Upper lobe of left lung (tissue), 6 donors: ENCODE results near the gene HTRA3. TPM values are rescaled to one million over a fixed set of nuclear protein-coding genes. Genes with fewer than 3 reads are reported as not detected.
A peak's percentile ranks its signal among the peaks of the same experiment; 100 is the strongest.

ENCODE experiments used
- ATAC-seq, 2 donors: fragments of 200-7000 bp; cut with Tn5 transposase; one replicate each; pipeline ENCODE4 v1.9.1; 2022; ENCODE audit warnings: mild to moderate bottlenecking in 2 of 2, moderate library complexity in 2 of 2; ENCODE audit not compliant: low FRiP score in 2 of 2
- DNase-seq, 2 donors: peaks; one replicate each; pipeline ENCODE4 v3.0.0-alpha.2; 2019 to 2020
- H3K27ac ChIP-seq, 4 donors: fragments of 200-600 bp; sonication (generic); one replicate each; pipeline ENCODE4 v1.5.1; 2016 to 2019
- H3K27me3 ChIP-seq, 4 donors: fragments of 200-600 bp; sonication (generic); one replicate each; pipeline ENCODE4 v1.5.1; 2017 to 2019
- H3K36me3 ChIP-seq, 4 donors: fragments of 200-600 bp; sonication (generic); one replicate each; pipeline ENCODE4 v1.5.1; 2016 to 2019
- H3K4me1 ChIP-seq, 4 donors: fragments of 200-600 bp; sonication (generic); one replicate each; pipeline ENCODE4 v1.5.1; 2018 to 2019
- H3K4me3 ChIP-seq, 4 donors: fragments of 200-600 bp; sonication (generic); one replicate each; pipeline ENCODE4 v1.5.1; 2017 to 2019; ENCODE audit warnings: mild to moderate bottlenecking in 2 of 4, moderate library complexity in 1 of 4
- H3K9me3 ChIP-seq, 4 donors: fragments of 200-600 bp; sonication (generic); one replicate each; pipeline ENCODE4 v1.5.1; 2018 to 2019
- EP300 ChIP-seq, 4 donors: sonication (generic); formaldehyde crosslinking; IDR thresholded peaks; one replicate each; pipeline ENCODE4 v1.5.1; 2017; ENCODE audit warnings: antibody characterized with exemption in 4 of 4, control low read depth in 2 of 4
- POLR2A ChIP-seq, 4 donors: fragments of 450-650 bp; IDR thresholded peaks; one replicate each; pipeline ENCODE4 v1.5.1; 2016 to 2017; ENCODE audit warnings: antibody characterized with exemption in 4 of 4, mild to moderate bottlenecking in 2 of 4
- POLR2AphosphoS5 ChIP-seq, 2 donors: sonication (generic); formaldehyde crosslinking; IDR thresholded peaks; one replicate each; pipeline ENCODE4 v1.5.1; 2017; ENCODE audit warnings: antibody characterized with exemption in 2 of 2
- WGBS, 2 donors: methylation state at CpG; one replicate each; pipeline ENCODE4 v1.1.5; 2017 to 2018; 5-methylcytosine and 5-hydroxymethylcytosine counted together
- total RNA-seq, 6 donors: library from RNA; depleted of rRNA in 4 of 6; stranded (reverse); fragments of >200 nt in 4 of 6; gene quantifications; one replicate each; pipeline versions ENCODE4 v1.1.0 to v1.2.1, GENCODE V29; 2016 to 2021
- TF ChIP-seq, protein P1 (sequence below), 6 experiments: fragments of 450-650 bp in 4 of 6; fragments of 200-600 bp in 2 of 6; sonication (generic) in 2 of 6; IDR thresholded peaks; one replicate each; pipeline ENCODE4 v1.5.1; 2016 to 2019; ENCODE audit warnings: antibody characterized with exemption in 6 of 6
- donor health status: DM: no; HTN: no; CAD: no; lungs with moderate emphysema.
- donor health status: DM: no; HTN: yes; CAD: no; lungs with severe emphysema.

Gene HTRA3
- total RNA-seq, 6 donors from 2014 or later: 5.2 to 51.1 (median 19.7) TPM

DNA sequence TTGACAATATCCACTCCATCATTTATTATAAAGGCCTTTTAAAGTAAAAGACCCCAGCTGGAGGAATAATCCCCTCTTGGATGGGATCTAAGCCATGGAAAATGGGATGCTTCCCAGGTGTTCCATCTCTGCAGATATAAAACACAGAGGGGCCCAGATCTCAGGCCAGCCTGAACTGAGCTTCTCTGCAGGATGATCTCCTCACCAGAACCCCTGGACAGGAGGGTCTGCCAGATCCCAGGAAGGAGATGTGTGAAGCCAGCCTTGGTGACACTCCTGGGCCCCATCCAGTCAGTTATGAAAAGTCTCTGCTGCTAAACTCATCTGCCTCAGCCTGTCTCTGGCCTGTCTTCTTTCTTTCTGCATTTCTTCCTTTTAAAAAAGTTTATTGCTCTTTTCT, 56.7 kb downstream of the HTRA3 start:
- TF ChIP-seq POLR2AphosphoS5 (IDR thresholded peaks at IDR 0.05): no peak
- TF ChIP-seq POLR2A (IDR thresholded peaks at IDR 0.05): no peak
- TF ChIP-seq, protein P1, sequence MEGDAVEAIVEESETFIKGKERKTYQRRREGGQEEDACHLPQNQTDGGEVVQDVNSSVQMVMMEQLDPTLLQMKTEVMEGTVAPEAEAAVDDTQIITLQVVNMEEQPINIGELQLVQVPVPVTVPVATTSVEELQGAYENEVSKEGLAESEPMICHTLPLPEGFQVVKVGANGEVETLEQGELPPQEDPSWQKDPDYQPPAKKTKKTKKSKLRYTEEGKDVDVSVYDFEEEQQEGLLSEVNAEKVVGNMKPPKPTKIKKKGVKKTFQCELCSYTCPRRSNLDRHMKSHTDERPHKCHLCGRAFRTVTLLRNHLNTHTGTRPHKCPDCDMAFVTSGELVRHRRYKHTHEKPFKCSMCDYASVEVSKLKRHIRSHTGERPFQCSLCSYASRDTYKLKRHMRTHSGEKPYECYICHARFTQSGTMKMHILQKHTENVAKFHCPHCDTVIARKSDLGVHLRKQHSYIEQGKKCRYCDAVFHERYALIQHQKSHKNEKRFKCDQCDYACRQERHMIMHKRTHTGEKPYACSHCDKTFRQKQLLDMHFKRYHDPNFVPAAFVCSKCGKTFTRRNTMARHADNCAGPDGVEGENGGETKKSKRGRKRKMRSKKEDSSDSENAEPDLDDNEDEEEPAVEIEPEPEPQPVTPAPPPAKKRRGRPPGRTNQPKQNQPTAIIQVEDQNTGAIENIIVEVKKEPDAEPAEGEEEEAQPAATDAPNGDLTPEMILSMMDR (IDR thresholded peaks at IDR 0.05): no peak
- TF ChIP-seq EP300 (IDR thresholded peaks at IDR 0.05): no peak
- DNase-seq: no peak
- Histone ChIP-seq H3K4me3 (no peak overlapping the region), H3K9me3 (no peaks in the 10 kb centered on the region), H3K36me3 (no peaks in the 10 kb centered on the region), H3K27ac (no peak overlapping the region), H3K27me3 (no peaks in the 10 kb centered on the region), H3K4me1 (peaks cover 0 to 5% (median 0%) of the 10 kb centered on the region in 4 donors)
- no peak for ATAC-seq

DNA sequence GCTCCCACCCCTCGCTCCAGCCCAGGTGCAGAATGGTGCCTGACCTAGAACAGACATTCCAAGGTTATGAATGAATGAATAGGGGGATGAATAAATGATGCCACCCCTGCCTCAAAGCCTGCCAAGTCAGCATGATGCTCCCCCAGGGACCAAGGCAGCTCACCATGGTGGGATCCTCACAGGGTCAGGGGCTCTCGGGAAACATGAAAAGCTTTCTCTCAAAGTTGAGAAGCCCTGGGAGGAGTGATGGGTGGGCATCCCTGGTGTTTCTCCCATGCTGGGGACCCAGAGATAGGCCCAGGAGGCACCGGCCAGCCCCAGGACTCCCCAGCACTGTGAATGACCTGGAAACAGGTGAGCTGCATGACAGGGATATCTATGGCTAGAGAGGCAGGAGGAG, 58.9 kb downstream of the HTRA3 start:
- ATAC-seq: no peak
- peak in 1 of 2 donors; percentile 0 for DNase-seq
- H3K9me3 ChIP-seq: no peaks in the 10 kb centered on the region
- TF ChIP-seq, protein P1 (IDR thresholded peaks at IDR 0.05): no peak
- TF ChIP-seq EP300 (IDR thresholded peaks at IDR 0.05) (no peak), POLR2A (IDR thresholded peaks at IDR 0.05) (no peak), POLR2AphosphoS5 (IDR thresholded peaks at IDR 0.05) (no peak)
- no peaks in the 10 kb centered on the region for H3K36me3 ChIP-seq
- peaks cover 0 to 5% (median 0%) of the 10 kb centered on the region in 4 donors for H3K4me1 ChIP-seq
- H3K27me3 ChIP-seq: no peaks in the 10 kb centered on the region
- H3K27ac ChIP-seq: no peak overlapping the region
- H3K4me3 ChIP-seq: no peak overlapping the region
- WGBS, 2 donors: 87 to 98% methylated on average over 3 of the region's 3 CpGs

DNA sequence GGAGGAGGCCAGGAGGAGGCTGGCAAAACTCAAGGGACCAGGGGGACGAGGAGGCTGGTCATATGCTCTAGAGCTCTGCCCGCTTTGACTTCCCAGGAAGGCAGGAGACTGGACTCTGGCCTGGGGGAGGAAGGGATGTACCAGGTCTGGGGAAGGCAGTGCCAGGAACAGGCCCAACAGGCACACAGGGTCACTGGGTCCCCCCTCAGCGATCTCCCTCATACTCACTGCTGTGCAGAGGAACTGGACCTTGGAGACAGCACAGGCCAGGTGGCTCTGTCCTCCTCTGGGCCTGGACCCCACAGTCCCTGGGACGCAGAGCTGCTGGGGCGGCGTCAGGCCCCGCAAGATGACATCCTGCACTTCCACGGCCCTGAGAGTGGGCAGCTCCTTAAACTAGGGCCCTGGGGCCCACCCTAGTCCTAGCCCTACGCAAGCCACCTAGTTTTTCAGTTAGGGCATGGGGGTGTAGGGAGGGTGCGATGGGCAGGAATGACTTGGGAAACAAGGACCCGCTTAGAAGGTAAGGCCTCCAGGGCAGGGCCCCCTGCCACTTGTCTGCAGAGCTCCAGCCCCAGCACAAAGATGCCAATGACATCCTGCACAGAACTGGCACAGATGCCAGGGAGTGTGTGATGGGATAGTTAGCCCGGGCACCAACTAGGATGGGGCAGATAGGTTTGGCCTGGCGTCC, 59.5 kb downstream of the HTRA3 start:
- Histone ChIP-seq H3K4me3 (no peak overlapping the region), H3K36me3 (no peaks in the 10 kb centered on the region), H3K9me3 (no peaks in the 10 kb centered on the region), H3K27me3 (no peaks in the 10 kb centered on the region), H3K4me1 (peaks cover 0 to 5% (median 0%) of the 10 kb centered on the region in 4 donors), H3K27ac (no peak overlapping the region)
- TF ChIP-seq, protein P1 (IDR thresholded peaks at IDR 0.05): no peak
- TF ChIP-seq POLR2AphosphoS5 (IDR thresholded peaks at IDR 0.05): no peak
- no peak for TF ChIP-seq EP300 (IDR thresholded peaks at IDR 0.05)
- TF ChIP-seq POLR2A (IDR thresholded peaks at IDR 0.05): no peak
- DNase-seq (peak in 1 of 2 donors; percentile 15), ATAC-seq (no peak)
- WGBS, 2 donors: 76 to 77% methylated on average over 5 to 9 of the region's 13 CpGs

DNA sequence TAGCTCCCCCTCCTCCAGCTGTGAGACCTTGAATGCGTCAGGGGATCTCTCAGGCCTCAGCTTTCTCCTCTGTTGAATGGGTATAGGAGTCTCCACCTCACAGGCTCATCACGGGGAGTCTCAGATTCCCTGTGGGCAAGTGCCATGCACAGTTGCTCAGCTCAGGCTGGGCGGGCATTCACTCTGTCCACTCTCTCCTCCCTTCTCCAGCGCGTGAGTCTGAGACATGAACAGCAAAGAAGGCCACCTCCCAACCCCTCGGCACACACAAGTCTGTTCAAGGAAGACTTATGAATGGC, 60.0 kb downstream of the HTRA3 start:
- WGBS, 2 donors: 81 to 100% methylated on average over 2 to 6 of the region's 6 CpGs
- H3K9me3 ChIP-seq: no peaks in the 10 kb centered on the region
- ATAC-seq: no peak
- no peaks in the 10 kb centered on the region for H3K27me3 ChIP-seq
- H3K36me3 ChIP-seq: no peaks in the 10 kb centered on the region
- no peak overlapping the region for H3K4me3 ChIP-seq
- DNase-seq: no peak
- no peak overlapping the region for H3K27ac ChIP-seq
- peaks cover 0 to 5% (median 0%) of the 10 kb centered on the region in 4 donors for H3K4me1 ChIP-seq
- TF ChIP-seq, protein P1 (IDR thresholded peaks at IDR 0.05): no peak
- no peak for TF ChIP-seq POLR2A (IDR thresholded peaks at IDR 0.05)
- no peak for TF ChIP-seq EP300 (IDR thresholded peaks at IDR 0.05)
- TF ChIP-seq POLR2AphosphoS5 (IDR thresholded peaks at IDR 0.05): no peak
